Effector memory CD8-positive, alpha-beta T cell (primary cell): ENCODE data around the gene PROSER2.

Experiments
- ATAC-seq: fragments of 150-1000 bp; cut with Tn5 transposase; replicated peaks from 2 replicates; pipeline ENCODE4 v1.10.0; 2021; ENCODE audit warnings: mild to moderate bottlenecking, moderate library complexity
- DNase-seq, 3 experiments: peaks; one replicate each; pipeline ENCODE4 v3.0.0; 2021
- H3K27ac Mint-ChIP-seq, 2 donors: one replicate each; pipeline ENCODE4 v1.8.0; 2022; ENCODE audit warnings: mild to moderate bottlenecking in 2 of 2, mixed read lengths in 2 of 2, moderate library complexity in 2 of 2
- H3K27me3 Mint-ChIP-seq, 2 donors: one replicate each; pipeline ENCODE4 v1.8.0; 2022; ENCODE audit warnings: mixed read lengths in 2 of 2
- H3K36me3 Mint-ChIP-seq: one replicate; pipeline ENCODE4 v1.8.0; 2022; ENCODE audit warnings: mild to moderate bottlenecking, moderate library complexity, mixed read lengths; ENCODE audit not compliant: insufficient read depth
- H3K4me1 Mint-ChIP-seq, 2 donors: one replicate each; pipeline ENCODE4 v1.8.0; 2022; ENCODE audit warnings: low read depth in 2 of 2, mixed read lengths in 2 of 2
- H3K4me3 Mint-ChIP-seq, 2 donors: one replicate each; pipeline ENCODE4 v1.8.0; 2022; ENCODE audit warnings: mild to moderate bottlenecking in 2 of 2, mixed read lengths in 2 of 2, moderate library complexity in 2 of 2
- H3K9me3 Mint-ChIP-seq, 2 donors: one replicate each; pipeline ENCODE4 v1.8.0; 2022; ENCODE audit warnings: mixed read lengths in 2 of 2

Gene PROSER2

GRCh38 chr10:11870900-11871400 is 47.8 kb downstream of the PROSER2 start:
- Mint-ChIP-seq H3K27ac (peak overlapping the region in 1 of 2 donors; percentile 29), H3K9me3 (no peaks in the 10 kb centered on the region), H3K36me3 (peaks cover 8% of the 10 kb centered on the region), H3K4me1 (peaks cover 8 to 23% of the 10 kb centered on the region in 2 donors), H3K4me3 (peak overlapping the region; percentile 7), H3K27me3 (no peaks in the 10 kb centered on the region)
- DNase-seq (no peak), ATAC-seq (no peak)

- peak overlapping the region in 1 of 2 donors; percentile 29 for H3K27ac Mint-ChIP-seq
Observed at GRCh38 chr10:11871466-11871865, 48.3 kb downstream of the PROSER2 start.

DNA sequence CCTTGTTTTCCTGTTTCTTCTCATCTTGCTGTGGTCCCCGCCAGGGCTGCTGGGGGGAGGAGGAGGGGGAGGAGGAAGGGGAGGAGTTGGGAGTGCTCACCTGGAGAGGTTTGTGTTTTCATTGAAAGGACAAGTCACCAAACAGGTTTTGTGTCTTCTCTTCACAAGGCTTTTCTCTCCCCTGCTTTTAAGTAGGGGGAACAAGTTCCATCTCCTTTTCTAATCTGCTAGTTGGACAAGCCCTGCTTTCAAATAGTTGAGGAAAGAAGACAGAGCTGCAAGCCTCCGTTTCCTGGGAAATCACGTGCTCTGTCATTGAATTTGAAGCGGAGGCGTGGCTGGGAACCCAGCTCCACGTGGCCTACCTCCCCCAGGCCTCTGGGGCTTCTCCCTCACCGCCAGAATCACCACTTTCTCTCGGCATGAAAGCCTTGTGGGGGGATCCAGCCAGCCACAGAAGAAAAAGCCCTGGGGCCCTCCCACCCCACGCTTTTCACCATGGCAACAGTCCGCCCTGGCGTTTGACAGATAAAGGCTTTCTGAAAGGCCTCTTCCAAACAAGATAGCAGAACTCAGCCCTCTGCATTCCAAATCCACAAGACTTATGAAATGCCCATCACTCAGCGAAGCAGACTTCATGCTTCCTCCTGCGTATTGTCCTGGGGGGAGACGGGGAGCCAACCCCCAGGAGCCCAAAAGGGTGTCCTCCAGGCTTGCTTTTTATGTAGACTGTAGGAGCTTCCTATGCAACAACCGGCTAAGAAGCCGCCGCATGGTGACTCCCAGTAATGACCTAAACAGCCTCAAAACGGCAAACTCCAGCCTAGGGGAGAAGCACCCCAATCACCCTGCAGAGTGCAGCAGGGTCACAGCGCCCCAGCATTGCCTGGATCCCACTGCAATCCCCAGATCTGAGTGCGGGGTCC is 51.7 kb downstream of the PROSER2 start:
- Mint-ChIP-seq H3K27ac (peak overlapping the region in 1 of 2 donors; percentile 93), H3K9me3 (no peaks in the 10 kb centered on the region), H3K4me1 (peaks cover 8 to 23% of the 10 kb centered on the region in 2 donors), H3K27me3 (no peaks in the 10 kb centered on the region), H3K36me3 (peaks cover 8% of the 10 kb centered on the region), H3K4me3 (peak overlapping the region in 1 of 2 donors; percentile 73)
- DNase-seq: peak in 2 of 3 experiments; percentile 49
- peak; percentile 66 for ATAC-seq

More at GRCh38 chr10:11871466-11871865, 48.3 kb downstream of the PROSER2 start:
- H3K36me3 Mint-ChIP-seq: peaks cover 8% of the 10 kb centered on the region
- no peaks in the 10 kb centered on the region for H3K9me3 Mint-ChIP-seq
- peak; percentile 45 for ATAC-seq
- H3K4me3 Mint-ChIP-seq: peak overlapping the region; percentile 7
- H3K27me3 Mint-ChIP-seq: no peaks in the 10 kb centered on the region
- peaks cover 8 to 23% of the 10 kb centered on the region in 2 donors for H3K4me1 Mint-ChIP-seq
- DNase-seq: no peak

- DNase-seq (peak in 2 of 3 experiments; percentile 30 to 31), ATAC-seq (peak; percentile 85)
- Mint-ChIP-seq H3K27ac (peak overlapping the region in 1 of 2 donors; percentile 93), H3K36me3 (peaks cover 8% of the 10 kb centered on the region), H3K9me3 (no peaks in the 10 kb centered on the region), H3K4me1 (peaks cover 8 to 24% of the 10 kb centered on the region in 2 donors), H3K27me3 (no peaks in the 10 kb centered on the region), H3K4me3 (peak overlapping the region in 1 of 2 donors; percentile 73)
Observed at GRCh38 chr10:11875494-11876281, 52.5 kb downstream of the PROSER2 start.

- ATAC-seq (no peak), DNase-seq (no peak)
- no peak overlapping the region for H3K4me3 Mint-ChIP-seq
- peaks cover 8% of the 10 kb centered on the region for H3K36me3 Mint-ChIP-seq
- peaks cover 6 to 21% of the 10 kb centered on the region in 2 donors for H3K4me1 Mint-ChIP-seq
- no peaks in the 10 kb centered on the region for H3K9me3 Mint-ChIP-seq
- H3K27ac Mint-ChIP-seq: peak overlapping the region in 1 of 2 donors; percentile 93
- no peaks in the 10 kb centered on the region for H3K27me3 Mint-ChIP-seq
Observed at GRCh38 chr10:11876324-11876723, 53.2 kb downstream of the PROSER2 start.

- Mint-ChIP-seq H3K36me3 (peaks cover 8% of the 10 kb centered on the region), H3K27me3 (no peaks in the 10 kb centered on the region), H3K27ac (peak overlapping the region in 1 of 2 donors; percentile 29), H3K9me3 (no peaks in the 10 kb centered on the region), H3K4me1 (peaks cover 5 to 23% of the 10 kb centered on the region in 2 donors), H3K4me3 (no peak overlapping the region)
- no peak for ATAC-seq
- no peak for DNase-seq
Observed at GRCh38 chr10:11876805-11877590, 53.8 kb downstream of the PROSER2 start.

GRCh38 chr10:11877591-11877905 is 54.4 kb downstream of the PROSER2 start:
- Mint-ChIP-seq H3K27me3 (no peaks in the 10 kb centered on the region), H3K27ac (no peak overlapping the region), H3K9me3 (no peaks in the 10 kb centered on the region), H3K4me3 (no peak overlapping the region), H3K36me3 (peaks cover 8% of the 10 kb centered on the region), H3K4me1 (peaks cover 11 to 26% of the 10 kb centered on the region in 2 donors)
- DNase-seq: no peak
- ATAC-seq: no peak

GRCh38 chr10:11878776-11879175 is 55.6 kb downstream of the PROSER2 start:
- Mint-ChIP-seq H3K9me3 (no peaks in the 10 kb centered on the region), H3K27ac (peak overlapping the region in 1 of 2 donors; percentile 67)

DNA sequence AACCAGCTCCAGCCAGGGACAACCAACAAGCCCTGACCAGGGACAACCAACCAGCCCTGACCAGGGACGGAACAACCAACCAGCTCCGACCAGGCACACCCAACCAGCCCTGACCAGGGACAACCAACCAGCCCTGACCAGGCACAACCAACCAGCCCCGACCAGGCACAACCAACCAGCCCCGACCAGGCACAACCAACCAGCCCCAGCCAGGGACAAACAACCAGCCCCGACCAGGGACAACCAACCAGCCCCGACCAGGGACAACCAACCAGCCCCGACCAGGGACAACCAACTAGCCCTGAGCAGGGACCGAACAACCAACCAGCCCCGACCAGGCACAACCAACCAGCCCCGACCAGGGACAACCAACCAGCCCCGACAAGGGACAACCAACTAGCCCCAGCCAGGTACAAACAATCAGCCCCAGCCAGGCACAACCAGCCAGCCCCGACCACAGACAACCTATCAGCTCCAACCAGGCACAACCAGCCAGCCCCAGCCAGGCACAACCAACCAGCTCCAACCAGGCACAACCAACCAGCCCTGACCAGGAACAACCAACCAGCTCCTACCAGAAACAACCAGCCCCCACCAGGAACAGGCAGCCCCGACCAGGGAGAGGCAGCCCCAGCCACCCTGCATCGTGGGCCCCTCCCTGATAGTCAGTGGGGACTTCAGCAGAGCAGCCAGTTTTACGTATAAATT is 56.4 kb downstream of the PROSER2 start:
- Mint-ChIP-seq H3K4me3 (no peak overlapping the region), H3K4me1 (peaks cover 17 to 27% of the 10 kb centered on the region in 2 donors), H3K27me3 (no peaks in the 10 kb centered on the region), H3K36me3 (peaks cover 7% of the 10 kb centered on the region), H3K9me3 (no peaks in the 10 kb centered on the region), H3K27ac (no peak overlapping the region)
- DNase-seq: no peak
- ATAC-seq: no peak

More at GRCh38 chr10:11878776-11879175, 55.6 kb downstream of the PROSER2 start:
- ATAC-seq: no peak
- peaks cover 17 to 28% of the 10 kb centered on the region in 2 donors for H3K4me1 Mint-ChIP-seq
- H3K4me3 Mint-ChIP-seq: no peak overlapping the region
- H3K27me3 Mint-ChIP-seq: no peaks in the 10 kb centered on the region
- peaks cover 8% of the 10 kb centered on the region for H3K36me3 Mint-ChIP-seq
- no peak for DNase-seq

- Mint-ChIP-seq H3K27me3 (no peaks in the 10 kb centered on the region), H3K27ac (no peak overlapping the region), H3K9me3 (no peaks in the 10 kb centered on the region), H3K4me3 (no peak overlapping the region), H3K4me1 (peaks cover 17 to 19% of the 10 kb centered on the region in 2 donors), H3K36me3 (peaks cover 3% of the 10 kb centered on the region)
- DNase-seq (no peak), ATAC-seq (no peak)
Observed at GRCh38 chr10:11880151-11881029, 57.2 kb downstream of the PROSER2 start.

GRCh38 chr10:11881030-11881476 is 57.9 kb downstream of the PROSER2 start:
- no peak overlapping the region for H3K4me3 Mint-ChIP-seq
- no peaks in the 10 kb centered on the region for H3K9me3 Mint-ChIP-seq
- H3K27me3 Mint-ChIP-seq: no peaks in the 10 kb centered on the region
- ATAC-seq: no peak
- no peak overlapping the region for H3K27ac Mint-ChIP-seq
- H3K4me1 Mint-ChIP-seq: peaks cover 15 to 17% of the 10 kb centered on the region in 2 donors
- DNase-seq: no peak
- no peaks in the 10 kb centered on the region for H3K36me3 Mint-ChIP-seq
